Panc1 (cell line): ENCODE measurements around the gene TES. TPM values are rescaled to one million over a fixed set of nuclear protein-coding genes. Genes with fewer than 3 reads are reported as not detected.

Experiments
- ATAC-seq: fragments of 200-7000 bp; cut with Tn5 transposase; 2 replicates; pipeline ENCODE4 v1.9.1; 2020; ENCODE audit warnings: mild to moderate bottlenecking, moderate library complexity
- BruUV-seq: library from RNA; stranded (reverse); fragments of 400-500 nt; replicated peaks from 2 replicates; lab custom pipeline; 2021; lab: Mats Ljungman, UMichigan
- CTCF ChIA-PET: fragments of 300-600 bp; sonication (Branson Sonifier 250); formaldehyde crosslinking; loops from one replicate; lab custom pipeline; 2022; ENCODE audit warnings: antibody characterized with exemption; lab: Charles Lee
- POLR2A ChIA-PET: fragments of 300-600 bp; sonication (Branson Sonifier 250); formaldehyde crosslinking; loops from one replicate; lab custom pipeline; 2022; ENCODE audit warnings: antibody characterized with exemption; lab: Charles Lee
- DNase-seq: peaks from one replicate; pipeline ENCODE4 v3.0.0-alpha.2; 2010; ENCODE audit warnings: low read depth, low spot score
- H3K27ac ChIP-seq: 2 replicates; pipeline ENCODE4 v1.5.1; 2011; ENCODE audit warnings: mild to moderate bottlenecking, low read length, inconsistent platforms
- H3K27me3 ChIP-seq: fragments of 200-500 bp; sonication (Bioruptor generic); 2 replicates; pipeline ENCODE4 v1.6.0; 2014; ENCODE audit warnings: low read length, inconsistent platforms; ENCODE audit not compliant: control insufficient read depth, insufficient read depth
- H3K36me3 ChIP-seq: fragments of 200-500 bp; sonication (Bioruptor generic); 2 replicates; pipeline ENCODE4 v1.5.1; 2014; ENCODE audit warnings: inconsistent platforms, mild to moderate bottlenecking, low read length, moderate library complexity; ENCODE audit not compliant: control insufficient read depth, insufficient read depth
- H3K4me1 ChIP-seq: 2 replicates; pipeline ENCODE4 v1.5.1; 2011; ENCODE audit warnings: inconsistent platforms, mild to moderate bottlenecking, low read length, moderate library complexity; ENCODE audit not compliant: control insufficient read depth, insufficient read depth
- H3K4me3 ChIP-seq, 2 experiments: 2 replicates each; pipeline ENCODE4 v1.5.1; 2011 to 2012; ENCODE audit warnings: low read depth in 2 of 2, low read length in 2 of 2, mild to moderate bottlenecking in 2 of 2, inconsistent platforms in 1 of 2, moderate library complexity in 1 of 2
- H3K9me3 ChIP-seq: fragments of 200-500 bp; sonication (Bioruptor generic); 2 replicates; pipeline ENCODE4 v1.5.1; 2014; ENCODE audit warnings: low read depth, mild to moderate bottlenecking, inconsistent platforms, low read length, moderate library complexity; ENCODE audit not compliant: control insufficient read depth, insufficient read depth
- POLR2AphosphoS5 ChIP-seq: IDR thresholded peaks from 2 replicates; pipeline ENCODE4 v1.6.1; 2012; ENCODE audit warnings: mild to moderate bottlenecking, low read depth, low read length, moderate library complexity
- SIN3A ChIP-seq: IDR thresholded peaks from 2 replicates; pipeline ENCODE4 v1.6.1; 2012; ENCODE audit warnings: low read depth, mild to moderate bottlenecking, low read length, moderate library complexity, borderline replicate concordance; ENCODE audit not compliant: insufficient read depth
- TCF7L2 ChIP-seq: IDR thresholded peaks from 2 replicates; pipeline ENCODE4 v1.6.1; 2011; ENCODE audit warnings: mild to moderate bottlenecking, low read depth, low read length, inconsistent platforms
- in situ Hi-C: cut with HindIII; loops from 2 replicates; pipeline ENCODE4 v1.10.0; 2016; ENCODE audit warnings: low sequenced_read_pairs, low pct_unique_long_range_greater_than_20kb
- intact Hi-C: fragments of 100-400 bp; cut with micrococcal nuclease; formaldehyde crosslinking; loops from one replicate; pipeline ENCODE4 v1.10.0; 2022; ENCODE audit not compliant: unreplicated experiment
- total RNA-seq: library from RNA; stranded (reverse); gene quantifications from one replicate; pipeline ENCODE4 v1.2.1, GENCODE V29; 2021; ENCODE audit not compliant: unreplicated experiment
- TF ChIP-seq, protein P1 (sequence below): fragments of 450-650 bp; IDR thresholded peaks from 2 replicates; pipeline ENCODE4 v1.5.1; 2017; ENCODE audit warnings: mild to moderate bottlenecking
- TF ChIP-seq, protein P2 (sequence below), 2 experiments: IDR thresholded peaks; 2 replicates each; pipeline ENCODE4 v1.6.1; 2011 to 2012; ENCODE audit warnings: low read depth in 2 of 2, control low read depth in 1 of 2, low read length in 1 of 2, mild to moderate bottlenecking in 1 of 2, moderate library complexity in 1 of 2; ENCODE audit not compliant: insufficient read depth in 1 of 2

The TES gene
- total RNA-seq, 1 experiment from 2014 or later: 99.4 TPM

DNA sequence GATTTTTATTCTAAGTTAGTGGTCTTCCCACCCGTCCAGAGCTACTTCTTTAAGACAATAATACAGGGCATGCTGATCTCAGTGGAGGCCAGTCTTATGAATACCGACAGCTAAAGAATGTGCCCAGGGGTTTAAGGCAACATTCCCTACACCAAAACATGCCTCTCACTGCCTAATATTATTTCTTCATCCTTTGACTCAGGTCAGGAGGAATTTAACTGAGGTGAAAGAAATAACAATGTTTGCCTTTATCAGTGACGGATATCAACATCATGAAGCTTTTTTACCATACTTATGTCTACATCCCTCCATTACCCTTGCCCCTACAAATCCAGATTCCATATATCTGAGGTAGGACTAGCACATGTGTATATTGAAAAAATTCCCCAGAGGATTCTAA lies 33.3 kb upstream of the TES start:
- Histone ChIP-seq H3K9me3 (no peaks in the 10 kb centered on the region), H3K27me3 (peaks cover 1% of the 10 kb centered on the region; the same call in 1 of the 2 replicates), H3K27ac (peak overlapping the region; percentile 24; the same call in 1 of the 2 replicates), H3K4me3 (no peak overlapping the region), H3K36me3 (no peaks in the 10 kb centered on the region), H3K4me1 (peaks cover 18% of the 10 kb centered on the region)
- in situ Hi-C loops (no loop called here), intact Hi-C loops (loop anchor here (5.0 to 10.0 kb wide), 2 partner anchors 40 to 938 kb away; no protein-coding TSS in a partner anchor)
- ATAC-seq (peak; percentile 47), DNase-seq (no peak)
- CTCF ChIA-PET: interaction anchor here (0.8 to 1.0 kb wide), 2 partner anchors 42 to 412 kb away, joined by 3 read pairs; no protein-coding TSS in a partner anchor
- no peak for TF ChIP-seq POLR2AphosphoS5
- TF ChIP-seq, protein P1, sequence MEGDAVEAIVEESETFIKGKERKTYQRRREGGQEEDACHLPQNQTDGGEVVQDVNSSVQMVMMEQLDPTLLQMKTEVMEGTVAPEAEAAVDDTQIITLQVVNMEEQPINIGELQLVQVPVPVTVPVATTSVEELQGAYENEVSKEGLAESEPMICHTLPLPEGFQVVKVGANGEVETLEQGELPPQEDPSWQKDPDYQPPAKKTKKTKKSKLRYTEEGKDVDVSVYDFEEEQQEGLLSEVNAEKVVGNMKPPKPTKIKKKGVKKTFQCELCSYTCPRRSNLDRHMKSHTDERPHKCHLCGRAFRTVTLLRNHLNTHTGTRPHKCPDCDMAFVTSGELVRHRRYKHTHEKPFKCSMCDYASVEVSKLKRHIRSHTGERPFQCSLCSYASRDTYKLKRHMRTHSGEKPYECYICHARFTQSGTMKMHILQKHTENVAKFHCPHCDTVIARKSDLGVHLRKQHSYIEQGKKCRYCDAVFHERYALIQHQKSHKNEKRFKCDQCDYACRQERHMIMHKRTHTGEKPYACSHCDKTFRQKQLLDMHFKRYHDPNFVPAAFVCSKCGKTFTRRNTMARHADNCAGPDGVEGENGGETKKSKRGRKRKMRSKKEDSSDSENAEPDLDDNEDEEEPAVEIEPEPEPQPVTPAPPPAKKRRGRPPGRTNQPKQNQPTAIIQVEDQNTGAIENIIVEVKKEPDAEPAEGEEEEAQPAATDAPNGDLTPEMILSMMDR: no peak
- no peak for TF ChIP-seq SIN3A
- TF ChIP-seq, protein P2, sequence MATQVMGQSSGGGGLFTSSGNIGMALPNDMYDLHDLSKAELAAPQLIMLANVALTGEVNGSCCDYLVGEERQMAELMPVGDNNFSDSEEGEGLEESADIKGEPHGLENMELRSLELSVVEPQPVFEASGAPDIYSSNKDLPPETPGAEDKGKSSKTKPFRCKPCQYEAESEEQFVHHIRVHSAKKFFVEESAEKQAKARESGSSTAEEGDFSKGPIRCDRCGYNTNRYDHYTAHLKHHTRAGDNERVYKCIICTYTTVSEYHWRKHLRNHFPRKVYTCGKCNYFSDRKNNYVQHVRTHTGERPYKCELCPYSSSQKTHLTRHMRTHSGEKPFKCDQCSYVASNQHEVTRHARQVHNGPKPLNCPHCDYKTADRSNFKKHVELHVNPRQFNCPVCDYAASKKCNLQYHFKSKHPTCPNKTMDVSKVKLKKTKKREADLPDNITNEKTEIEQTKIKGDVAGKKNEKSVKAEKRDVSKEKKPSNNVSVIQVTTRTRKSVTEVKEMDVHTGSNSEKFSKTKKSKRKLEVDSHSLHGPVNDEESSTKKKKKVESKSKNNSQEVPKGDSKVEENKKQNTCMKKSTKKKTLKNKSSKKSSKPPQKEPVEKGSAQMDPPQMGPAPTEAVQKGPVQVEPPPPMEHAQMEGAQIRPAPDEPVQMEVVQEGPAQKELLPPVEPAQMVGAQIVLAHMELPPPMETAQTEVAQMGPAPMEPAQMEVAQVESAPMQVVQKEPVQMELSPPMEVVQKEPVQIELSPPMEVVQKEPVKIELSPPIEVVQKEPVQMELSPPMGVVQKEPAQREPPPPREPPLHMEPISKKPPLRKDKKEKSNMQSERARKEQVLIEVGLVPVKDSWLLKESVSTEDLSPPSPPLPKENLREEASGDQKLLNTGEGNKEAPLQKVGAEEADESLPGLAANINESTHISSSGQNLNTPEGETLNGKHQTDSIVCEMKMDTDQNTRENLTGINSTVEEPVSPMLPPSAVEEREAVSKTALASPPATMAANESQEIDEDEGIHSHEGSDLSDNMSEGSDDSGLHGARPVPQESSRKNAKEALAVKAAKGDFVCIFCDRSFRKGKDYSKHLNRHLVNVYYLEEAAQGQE (IDR thresholded peaks at IDR 0.05; ENCODE audit: insufficient read depth in 1 of 2, low read depth in 2 of 2, low read length in 1 of 2): no peak
- TF ChIP-seq TCF7L2: no peak
- no TSS peak for BruUV-seq
- POLR2A ChIA-PET: no interaction called here

DNA sequence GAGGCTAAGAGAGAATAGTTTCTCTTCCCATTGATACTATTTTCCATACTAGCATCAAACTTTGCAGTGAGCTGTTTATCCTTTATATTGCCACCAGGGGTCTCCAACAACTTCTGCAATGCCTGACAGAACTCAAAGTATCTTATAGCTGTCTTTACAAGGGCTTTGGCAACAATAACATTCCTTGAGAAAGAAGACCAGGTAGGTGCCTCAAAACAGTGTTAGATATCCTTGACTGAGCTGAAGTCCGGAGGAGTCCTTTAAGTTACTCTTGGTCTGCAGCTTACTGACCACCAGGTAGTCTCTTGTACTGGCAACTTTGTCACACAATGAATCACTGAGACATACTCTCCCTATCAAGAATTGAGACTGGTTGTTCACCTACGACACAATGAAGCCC lies 30.0 kb upstream of the TES start:
- intact Hi-C loops: loop anchor here (1.0 kb wide), 1 partner anchor 56 kb away; no protein-coding TSS in a partner anchor
- in situ Hi-C loops: no loop called here
- POLR2A ChIA-PET: no interaction called here

More for the DNA sequence above, 30.0 kb upstream of the TES start:
- no TSS peak for BruUV-seq
- TF ChIP-seq, protein P2 (IDR thresholded peaks at IDR 0.05; ENCODE audit: insufficient read depth in 1 of 2, low read depth in 2 of 2, low read length in 1 of 2): no peak
- TF ChIP-seq, protein P1: peak; percentile 79
- no peak for TF ChIP-seq TCF7L2
- no peak overlapping the region for H3K4me3 ChIP-seq
- no peaks in the 10 kb centered on the region for H3K36me3 ChIP-seq
- H3K27ac ChIP-seq: peak overlapping the region; percentile 67; the same call in 1 of the 2 replicates
- peaks cover 9% of the 10 kb centered on the region; the same call in 1 of the 2 replicates for H3K9me3 ChIP-seq
- ATAC-seq (peak; percentile 90), DNase-seq (peak; percentile 73)
- CTCF ChIA-PET: interaction anchor here (0.5 to 1.8 kb wide), 11 partner anchors 30 to 412 kb away, joined by 3 to 29 read pairs (median 4); partner anchors contain the start of gene TES
- H3K4me1 ChIP-seq: peaks cover 3% of the 10 kb centered on the region; the same call in 1 of the 2 replicates
- H3K27me3 ChIP-seq: no peaks in the 10 kb centered on the region
